OCI-M2 (cell line): ENCODE measurements around the gene MRGPRX4.
"Not testable (repeated sequence)": the region's sequence is repeated elsewhere in the genome, so short reads cannot be mapped to it uniquely, and the experiment has no call there.

Experiments
- DNase-seq: peaks from one replicate; lab custom pipeline; 2025; ENCODE audit not compliant: unreplicated experiment; lab: John Stamatoyannopoulos, UW

MRGPRX4 gene

DNA sequence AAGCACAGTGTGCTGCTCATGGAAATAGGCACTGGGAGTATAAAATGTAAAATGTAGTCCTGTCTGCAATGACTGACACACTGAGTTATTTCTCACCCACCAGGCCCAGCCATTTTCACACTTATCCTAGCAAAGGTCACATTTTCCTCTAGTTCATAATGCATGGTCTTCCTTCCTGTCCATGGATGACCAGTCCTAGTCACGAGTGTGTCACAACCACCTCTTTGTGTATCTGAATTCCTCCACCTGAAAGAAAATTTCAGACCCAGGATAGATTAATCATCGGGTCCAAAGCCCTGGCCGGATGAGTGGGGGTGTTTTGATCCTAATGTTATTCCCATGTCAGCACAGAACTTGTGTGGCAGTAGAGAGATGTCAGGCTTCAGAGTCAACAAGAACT is at the start of gene MRGPRX4:
Gene MRGPRX4 (plus strand): TSS at position 172 of the 400 bp plus-strand sequence. CDS start 420 bp downstream, outside the sequence.
- no peak for DNase-seq

DNA sequence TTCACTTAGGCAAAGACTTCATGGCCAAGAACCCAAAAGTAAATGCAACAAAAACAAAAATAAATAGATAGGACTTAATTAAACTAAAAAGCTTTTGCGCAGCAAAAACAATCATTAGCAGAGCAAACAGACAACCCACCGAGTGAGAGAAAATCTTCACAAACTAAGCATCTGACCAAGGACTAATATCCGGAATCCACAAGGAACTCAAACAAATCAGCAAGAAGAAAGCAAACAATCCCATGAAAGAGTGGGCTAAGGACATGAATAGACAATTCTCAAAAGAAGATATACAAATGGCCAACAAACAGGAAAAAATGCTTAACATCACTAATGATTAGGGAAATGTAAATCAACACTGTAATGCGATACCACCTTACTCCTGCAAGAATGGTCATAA is 41.5 kb upstream of the MRGPRX4 start:
- not testable (repeated sequence) for DNase-seq

GRCh38 chr11:18132341-18132740 is 40.3 kb upstream of the MRGPRX4 start, which contains the start of gene MRGPRX3:
TSS of gene MRGPRX3 (plus strand) at chr11:18132571. CDS start at chr11:18137203, 4,632 bp downstream.
- no peak for DNase-seq

GRCh38 chr11:18135308-18135707 is 37.3 kb upstream of the MRGPRX4 start:
- DNase-seq, result no peak

DNA sequence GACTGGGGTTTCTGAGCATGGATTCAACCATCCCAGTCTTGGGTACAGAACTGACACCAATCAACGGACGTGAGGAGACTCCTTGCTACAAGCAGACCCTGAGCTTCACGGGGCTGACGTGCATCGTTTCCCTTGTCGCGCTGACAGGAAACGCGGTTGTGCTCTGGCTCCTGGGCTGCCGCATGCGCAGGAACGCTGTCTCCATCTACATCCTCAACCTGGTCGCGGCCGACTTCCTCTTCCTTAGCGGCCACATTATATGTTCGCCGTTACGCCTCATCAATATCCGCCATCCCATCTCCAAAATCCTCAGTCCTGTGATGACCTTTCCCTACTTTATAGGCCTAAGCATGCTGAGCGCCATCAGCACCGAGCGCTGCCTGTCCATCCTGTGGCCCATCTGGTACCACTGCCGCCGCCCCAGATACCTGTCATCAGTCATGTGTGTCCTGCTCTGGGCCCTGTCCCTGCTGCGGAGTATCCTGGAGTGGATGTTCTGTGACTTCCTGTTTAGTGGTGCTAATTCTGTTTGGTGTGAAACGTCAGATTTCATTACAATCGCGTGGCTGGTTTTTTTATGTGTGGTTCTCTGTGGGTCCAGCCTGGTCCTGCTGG is 35.3 kb upstream of the MRGPRX4 start:
- no peak for DNase-seq

DNA sequence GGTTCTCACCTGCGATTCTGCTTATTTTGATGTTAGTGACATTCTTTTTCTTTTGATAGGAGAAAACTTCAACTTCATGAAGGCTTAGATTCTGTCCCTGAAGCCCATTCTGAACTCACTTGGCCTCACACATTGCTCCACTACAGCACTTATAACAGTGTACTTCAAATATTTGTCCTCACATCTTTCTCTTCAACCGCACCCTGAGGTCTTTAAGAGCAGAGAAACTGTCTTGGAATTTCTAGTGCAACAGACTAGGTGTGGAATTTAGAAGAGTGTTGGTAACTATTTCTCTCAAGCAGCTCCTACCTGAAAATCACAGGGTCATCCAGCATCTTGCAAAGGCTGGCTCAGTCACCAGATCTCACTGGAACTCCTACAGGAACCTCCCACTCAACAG is 32.5 kb upstream of the MRGPRX4 start:
- no peak for DNase-seq

DNA sequence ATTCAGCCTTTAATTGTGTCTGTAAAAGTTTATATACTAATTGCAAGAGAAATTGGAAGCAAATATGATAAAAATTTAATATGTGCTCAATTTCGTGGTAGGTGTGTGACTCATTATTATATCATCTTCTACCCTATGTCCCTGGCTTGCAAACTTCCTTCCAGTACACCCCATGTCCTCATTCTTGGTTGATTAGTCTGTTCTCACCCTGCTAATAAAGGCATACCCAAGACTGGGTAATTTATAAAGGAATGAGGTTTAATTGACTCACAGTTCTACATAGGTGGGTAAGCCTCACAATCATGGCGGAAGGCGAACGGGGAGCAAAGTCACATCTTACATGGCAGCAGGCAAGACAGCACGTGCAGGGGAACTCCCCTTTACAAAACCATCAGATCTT is 28.4 kb upstream of the MRGPRX4 start:
- no peak for DNase-seq

DNA sequence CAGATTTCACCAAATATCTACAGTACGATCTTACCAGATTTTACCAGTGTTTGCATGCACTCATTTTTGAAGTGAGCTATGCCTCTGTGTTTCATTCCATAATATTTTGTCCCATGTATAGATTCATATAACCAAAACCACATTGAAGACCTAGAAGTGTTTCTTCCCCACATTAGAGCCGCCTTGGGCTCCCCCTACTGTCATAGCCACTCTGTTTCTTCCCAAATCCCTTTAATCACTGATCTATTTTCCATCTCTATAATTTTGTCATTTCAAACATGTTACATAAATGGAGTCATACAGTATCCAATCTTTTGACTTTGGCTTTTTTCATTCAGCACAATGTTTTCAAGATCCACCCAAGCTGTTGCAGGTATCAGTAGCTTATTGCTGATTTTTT is 27.6 kb upstream of the MRGPRX4 start:
- no peak for DNase-seq

- DNase-seq, result no peak
These were observed 26.8 kb upstream of the MRGPRX4 start for GRCh38 chr11:18145837-18146236.

GRCh38 chr11:18151581-18151980 is 21.1 kb upstream of the MRGPRX4 start:
- no peak for DNase-seq

DNA sequence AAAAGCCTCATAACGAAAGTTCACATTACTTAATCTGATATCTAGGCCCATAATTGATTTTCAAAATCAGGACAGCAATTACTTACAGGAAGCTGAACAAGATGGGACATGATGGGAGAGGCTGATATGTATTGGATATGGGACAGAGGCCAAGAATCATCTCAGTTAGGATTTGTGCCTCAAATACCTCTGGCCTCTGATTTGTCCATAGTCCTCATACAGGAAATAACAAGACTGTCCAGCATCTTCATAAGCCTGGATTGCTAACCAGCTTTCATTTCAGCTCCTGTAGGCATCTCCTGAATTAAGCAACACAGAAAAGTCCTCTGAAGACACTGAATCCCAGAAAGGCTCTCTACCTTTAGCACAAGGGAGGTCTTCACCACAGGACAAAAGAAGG is 4.3 kb upstream of the MRGPRX4 start:
- no peak for DNase-seq

DNA sequence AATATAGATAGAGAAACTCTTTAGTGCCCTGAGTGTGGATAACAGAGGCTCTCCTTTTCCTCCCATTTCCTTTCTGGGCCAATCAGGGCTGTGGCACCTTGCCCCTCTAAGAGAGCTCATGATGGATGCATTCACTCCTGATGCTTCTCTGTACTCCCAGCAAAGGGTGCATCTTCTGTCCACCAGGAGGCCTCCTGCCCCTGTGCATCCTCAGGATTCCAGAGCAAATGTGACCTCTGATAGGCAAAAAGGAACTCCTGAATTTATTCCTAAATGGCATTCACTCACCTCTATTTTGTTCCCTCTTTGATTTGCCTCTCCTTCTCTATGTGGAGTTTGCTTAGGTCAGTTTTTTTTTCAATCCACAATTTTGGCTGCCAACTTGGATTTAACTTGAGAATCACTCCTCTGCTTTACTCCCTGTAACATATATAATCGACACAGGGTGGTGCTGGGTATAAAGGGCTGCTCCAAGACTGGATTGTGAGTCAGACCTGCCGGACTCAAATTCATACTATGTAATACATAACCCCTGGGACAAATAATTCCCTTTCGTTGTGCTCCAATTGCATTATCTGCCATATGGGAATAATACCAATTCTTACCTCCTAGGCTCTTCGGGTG is 1.1 kb upstream of the MRGPRX4 start:
- no peak for DNase-seq

DNA sequence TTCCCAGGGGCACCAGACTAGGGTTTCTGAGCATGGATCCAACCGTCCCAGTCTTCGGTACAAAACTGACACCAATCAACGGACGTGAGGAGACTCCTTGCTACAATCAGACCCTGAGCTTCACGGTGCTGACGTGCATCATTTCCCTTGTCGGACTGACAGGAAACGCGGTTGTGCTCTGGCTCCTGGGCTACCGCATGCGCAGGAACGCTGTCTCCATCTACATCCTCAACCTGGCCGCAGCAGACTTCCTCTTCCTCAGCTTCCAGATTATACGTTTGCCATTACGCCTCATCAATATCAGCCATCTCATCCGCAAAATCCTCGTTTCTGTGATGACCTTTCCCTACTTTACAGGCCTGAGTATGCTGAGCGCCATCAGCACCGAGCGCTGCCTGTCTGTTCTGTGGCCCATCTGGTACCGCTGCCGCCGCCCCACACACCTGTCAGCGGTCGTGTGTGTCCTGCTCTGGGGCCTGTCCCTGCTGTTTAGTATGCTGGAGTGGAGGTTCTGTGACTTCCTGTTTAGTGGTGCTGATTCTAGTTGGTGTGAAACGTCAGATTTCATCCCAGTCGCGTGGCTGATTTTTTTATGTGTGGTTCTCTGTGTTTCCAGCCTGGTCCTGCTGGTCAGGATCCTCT is 709 bp downstream of the MRGPRX4 start:
- DNase-seq, result no peak

DNA sequence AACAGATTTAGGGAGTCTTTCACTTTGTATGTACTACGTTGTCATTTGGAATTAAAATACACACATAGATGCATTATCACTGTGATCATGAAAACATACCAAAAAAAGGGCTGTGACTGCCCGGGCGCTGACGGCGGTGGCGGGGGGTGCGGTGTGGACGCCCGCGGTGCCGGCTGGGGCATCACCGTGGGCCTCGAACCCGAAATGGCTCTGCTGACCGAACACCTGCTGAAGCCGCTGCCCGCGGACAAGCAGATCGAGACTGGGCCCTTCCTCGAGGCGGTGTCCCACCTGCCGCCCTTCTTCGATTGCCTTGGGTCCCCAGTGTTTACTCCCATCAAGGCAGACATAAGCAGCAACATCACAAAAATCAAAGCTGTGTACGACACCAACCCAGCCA is 16.2 kb downstream of the MRGPRX4 start:
- no peak for DNase-seq

- DNase-seq, result not testable (repeated sequence)
These were observed 17.0 kb downstream of the MRGPRX4 start for GRCh38 chr11:18189476-18190245.

DNA sequence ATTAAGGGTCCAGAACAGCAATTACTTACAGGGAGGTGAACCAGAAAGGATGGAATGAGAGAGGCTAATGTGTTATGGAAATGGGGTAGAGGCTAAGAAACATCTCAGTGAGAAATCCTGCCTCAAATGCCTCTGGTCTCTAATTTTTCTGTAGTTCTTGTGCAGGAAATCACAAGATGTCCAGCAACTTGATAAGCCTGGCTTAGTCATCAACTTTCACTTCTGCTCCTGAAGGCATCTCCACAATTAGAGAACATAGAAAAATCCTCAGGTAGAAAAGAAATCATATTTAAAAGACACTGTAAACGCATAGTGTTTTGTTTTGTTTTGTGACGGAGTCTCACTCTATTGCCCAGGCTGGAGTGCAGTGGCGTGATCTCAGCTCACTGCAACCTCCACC is 18.7 kb downstream of the MRGPRX4 start:
- DNase-seq, result no peak

DNA sequence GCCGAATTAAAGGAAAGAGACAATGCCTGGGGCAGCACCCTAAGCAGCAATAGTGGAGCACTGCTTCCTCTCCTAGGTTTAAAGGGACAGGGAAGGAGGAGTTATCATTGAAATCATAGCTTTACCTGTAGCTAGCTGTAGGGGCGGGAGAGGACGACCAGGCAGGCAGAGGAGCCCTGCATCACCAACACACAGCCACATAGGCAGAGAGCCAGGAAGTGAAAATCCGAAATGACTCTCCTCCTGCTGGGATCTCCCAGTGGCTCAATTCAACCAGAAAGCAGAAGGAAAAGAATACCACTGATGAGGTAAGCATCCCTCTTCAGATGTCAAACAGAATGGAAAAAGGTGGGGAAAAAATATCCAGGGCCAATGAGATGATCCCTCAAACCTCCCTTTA is 20.4 kb downstream of the MRGPRX4 start:
- no peak for DNase-seq

DNA sequence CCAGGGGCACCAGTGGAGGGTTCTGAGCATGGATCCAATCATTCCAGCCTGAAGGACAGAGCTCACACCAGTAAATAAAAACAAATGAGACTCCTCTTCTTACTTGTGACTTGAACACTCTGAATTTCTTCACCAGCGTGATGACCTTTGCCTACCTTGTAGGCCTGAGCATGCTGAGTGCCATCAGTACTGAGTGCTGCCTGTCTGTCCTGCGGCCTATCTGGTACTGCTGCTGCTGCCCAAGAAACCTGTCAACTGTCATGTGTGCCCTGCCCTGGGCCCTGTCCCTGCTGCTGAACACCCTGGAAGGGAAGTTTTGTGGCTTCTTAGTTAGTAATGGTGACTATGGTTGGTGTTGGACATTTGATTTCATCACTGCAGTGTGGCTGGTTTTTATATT is 23.9 kb downstream of the MRGPRX4 start:
- no peak for DNase-seq

GRCh38 chr11:18197738-18198137 is 25.1 kb downstream of the MRGPRX4 start:
- not testable (repeated sequence) for DNase-seq

DNA sequence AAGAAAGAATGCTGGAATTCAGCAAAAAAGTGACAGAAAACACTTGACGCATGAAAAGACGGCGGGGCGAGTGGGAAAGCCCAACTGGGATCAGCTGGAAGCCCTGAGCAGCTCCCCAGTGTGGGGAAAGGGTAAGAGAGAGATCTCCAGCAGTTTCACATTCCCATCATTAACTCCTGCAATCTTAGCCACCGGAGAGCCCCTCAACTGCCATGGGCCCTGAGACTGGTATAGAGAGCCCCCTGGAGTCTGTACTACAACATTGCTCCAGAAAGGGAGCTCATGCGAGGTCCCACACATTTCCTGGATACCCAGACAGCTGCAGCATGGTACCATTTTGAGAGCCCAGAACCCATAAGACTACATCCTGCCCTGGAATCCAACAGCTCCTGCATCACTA is 31.1 kb downstream of the MRGPRX4 start:
- no peak for DNase-seq

DNA sequence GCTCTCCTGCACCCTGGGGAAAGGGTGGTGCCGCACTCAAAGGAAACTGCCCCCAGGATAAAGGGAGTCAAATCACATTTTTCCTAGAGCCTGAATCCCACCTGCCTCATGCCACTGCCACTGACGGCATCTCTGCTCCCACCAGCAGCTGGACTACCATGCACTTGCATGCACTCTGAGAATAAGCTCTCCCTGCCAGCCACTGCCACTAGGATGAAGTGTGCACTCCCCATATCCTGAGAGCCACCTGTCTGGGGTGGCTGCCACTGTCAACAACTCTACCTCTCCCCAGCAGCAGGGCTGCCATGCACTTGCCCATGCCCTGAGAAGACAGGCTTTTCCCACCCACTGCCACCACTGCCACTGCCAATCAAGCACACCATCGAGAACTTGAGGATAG is 31.6 kb downstream of the MRGPRX4 start:
- no peak for DNase-seq

DNA sequence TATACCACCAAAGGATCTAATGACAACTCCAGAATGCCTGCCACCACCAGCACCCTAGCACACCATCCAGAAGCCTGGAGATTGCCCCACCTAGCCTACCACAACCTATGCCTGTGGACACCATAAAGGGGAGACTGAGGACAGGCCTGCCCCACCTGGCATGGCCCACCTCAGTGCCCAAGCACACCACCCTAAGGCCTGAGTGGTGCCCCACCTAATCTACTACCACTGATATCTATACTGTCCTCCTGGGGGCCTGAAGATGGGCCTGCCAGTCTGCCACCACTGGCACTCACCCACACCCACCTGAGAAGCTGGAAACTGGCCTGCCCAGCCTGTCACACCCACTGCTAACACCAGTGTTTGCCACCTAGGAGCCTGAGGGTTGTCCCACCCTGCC is 32.1 kb downstream of the MRGPRX4 start:
- no peak for DNase-seq
